Endothelial cell of umbilical vein (primary cell): ENCODE measurements around the gene TAF13. TPM values are rescaled to one million over a fixed set of nuclear protein-coding genes. Genes with fewer than 3 reads are reported as not detected.

Source experiments
- BruUV-seq: library from RNA; stranded (reverse); fragments of 400-500 nt; replicated peaks from 2 replicates; lab custom pipeline; 2021; lab: Mats Ljungman, UMichigan
- CTCF ChIA-PET: fragments of 300-600, 350-600 bp; sonication (Branson Sonifier 250); formaldehyde crosslinking; loops from one replicate; lab custom pipeline; 2021; ENCODE audit warnings: antibody characterized with exemption, inconsistent platforms; lab: Charles Lee
- POLR2A ChIA-PET: fragments of 300-600, 350-600 bp; sonication (Branson Sonifier 250); formaldehyde crosslinking; loops from one replicate; lab custom pipeline; 2021; ENCODE audit warnings: antibody characterized with exemption, inconsistent platforms; lab: Charles Lee
- DNase-seq: peaks from one replicate; pipeline ENCODE4 v3.0.0-alpha.2; 2011; ENCODE audit warnings: low read depth, low spot score
- FAIRE-seq: peaks from 2 replicates; lab custom pipeline; 2011; peaks lifted over from hg19 to GRCh38; lab: Jason Lieb, UNC
- H2AFZ ChIP-seq: 2 replicates; pipeline ENCODE4 v1.6.0; 2012; ENCODE audit warnings: low read depth, low read length, control low read depth, inconsistent platforms
- H3K27ac ChIP-seq: 2 replicates; pipeline ENCODE4 v1.5.1; 2011; ENCODE audit warnings: low read depth, mild to moderate bottlenecking, control low read depth, low read length, moderate library complexity; ENCODE audit not compliant: insufficient read depth
- H3K27me3 ChIP-seq, 2 experiments: 2 replicates each; pipeline versions ENCODE4 v1.6.0 to v1.6.1; 2011; ENCODE audit warnings: low read length in 2 of 2, mixed read lengths in 1 of 2; ENCODE audit not compliant: control insufficient read depth in 2 of 2, insufficient read depth in 2 of 2
- H3K36me3 ChIP-seq, 2 experiments: 2 replicates in 1 of 2; 3 replicates in 1 of 2; pipeline ENCODE4 v1.5.1; 2011; ENCODE audit warnings: low read length in 2 of 2, mild to moderate bottlenecking in 1 of 2, moderate library complexity in 1 of 2; ENCODE audit not compliant: control insufficient read depth in 2 of 2, insufficient read depth in 2 of 2; ENCODE audit errors: extremely low read depth in 1 of 2
- H3K4me1 ChIP-seq: 3 replicates; pipeline ENCODE4 v1.5.1; 2011; ENCODE audit warnings: mild to moderate bottlenecking, low read length; ENCODE audit not compliant: control insufficient read depth, insufficient read depth; ENCODE audit errors: extremely low read depth
- H3K4me2 ChIP-seq: 2 replicates; pipeline ENCODE4 v1.6.1; 2011; ENCODE audit warnings: low read length, control low read depth, mixed read lengths; ENCODE audit not compliant: insufficient read depth
- H3K4me3 ChIP-seq, 3 experiments: fragments of 200-600 bp in 1 of 3; sonication (generic), shearing (Covaris generic) in 1 of 3; replicated peaks in 1 of 3; 2 replicates each; pipeline ENCODE4 v1.5.1; 2011 to 2016; ENCODE audit warnings: control low read depth in 3 of 3, low read length in 3 of 3, mild to moderate bottlenecking in 2 of 3, inconsistent platforms in 1 of 3, low read depth in 1 of 3, moderate library complexity in 1 of 3; ENCODE audit not compliant: insufficient read depth in 1 of 3
- H3K79me2 ChIP-seq: 2 replicates; pipeline ENCODE4 v1.6.0; 2012; ENCODE audit warnings: low read length, inconsistent platforms; ENCODE audit not compliant: control insufficient read depth, insufficient read depth
- H3K9ac ChIP-seq: replicated peaks from 2 replicates; pipeline ENCODE3; 2011; ENCODE audit warnings: low read length, control low read depth; ENCODE audit not compliant: insufficient read depth; ENCODE audit errors: extremely low read depth
- H3K9me1 ChIP-seq: replicated peaks from 3 replicates; pipeline ENCODE4 v1.6.0; 2011; ENCODE audit warnings: mild to moderate bottlenecking, low read length; ENCODE audit not compliant: control insufficient read depth, insufficient read depth; ENCODE audit errors: extremely low read depth
- H3K9me3 ChIP-seq: replicated peaks from 2 replicates; pipeline ENCODE4 v1.5.1; 2012; ENCODE audit warnings: low read length, inconsistent platforms; ENCODE audit not compliant: control insufficient read depth, insufficient read depth
- H4K20me1 ChIP-seq: replicated peaks from 2 replicates; pipeline ENCODE3; 2011; ENCODE audit warnings: mild to moderate bottlenecking, low read length; ENCODE audit not compliant: control insufficient read depth, insufficient read depth; ENCODE audit errors: extremely low read depth
- CTCF ChIP-seq, 2 donors: IDR thresholded peaks; 1 replicate in 1 of 2; 2 replicates in 1 of 2; pipeline ENCODE4 v1.5.1; 2011; ENCODE audit warnings: low read length in 2 of 2, mild to moderate bottlenecking in 2 of 2, moderate library complexity in 2 of 2, control low read depth in 1 of 2, inconsistent platforms in 1 of 2, low read depth in 1 of 2; ENCODE audit not compliant: insufficient read depth in 1 of 2; ENCODE audit errors: extremely low read depth in 1 of 2
- EZH2 ChIP-seq: IDR thresholded peaks from 2 replicates; pipeline ENCODE4 v1.6.1; 2012; ENCODE audit warnings: borderline replicate concordance, low read depth, mild to moderate bottlenecking, moderate library complexity, low read length, inconsistent platforms; ENCODE audit not compliant: severe bottlenecking
- FOS ChIP-seq: IDR thresholded peaks from 2 replicates; pipeline ENCODE4 v1.6.1; 2011; ENCODE audit warnings: mild to moderate bottlenecking, low read length, moderate library complexity, borderline replicate concordance; ENCODE audit not compliant: insufficient read depth
- GATA2 ChIP-seq: IDR thresholded peaks from 2 replicates; pipeline ENCODE4 v1.7.0; 2011; ENCODE audit warnings: low read depth, mild to moderate bottlenecking, moderate library complexity, mixed read lengths, low read length; ENCODE audit not compliant: insufficient read length, insufficient read depth
- JUN ChIP-seq: IDR thresholded peaks from 2 replicates; pipeline ENCODE4 v1.6.1; 2011; ENCODE audit warnings: borderline replicate concordance, low read depth; ENCODE audit not compliant: insufficient read length, insufficient read depth
- MAX ChIP-seq: IDR thresholded peaks from 2 replicates; pipeline ENCODE4 v1.6.1; 2011; ENCODE audit not compliant: insufficient read depth, insufficient read length
- MYC ChIP-seq: IDR thresholded peaks from one replicate; pipeline ENCODE4 v1.6.1; 2011; ENCODE audit warnings: mild to moderate bottlenecking, low read depth, low read length
- POLR2A ChIP-seq: IDR thresholded peaks from 2 replicates; pipeline ENCODE4 v1.6.1; 2012; ENCODE audit warnings: low read depth, mild to moderate bottlenecking, control low read depth, low read length
- dilution Hi-C: fragments of 300-500 bp; cut with MboI; formaldehyde crosslinking; loops from one replicate; pipeline ENCODE4 v1.15.0; 2019; ENCODE audit warnings: low sequenced_read_pairs; ENCODE audit not compliant: extremely low pct_ligation_motif_present
- intact Hi-C: fragments of 100-400 bp; cut with micrococcal nuclease; formaldehyde crosslinking; loops from one replicate; pipeline ENCODE4 v1.10.0; 2022
- polyA plus RNA-seq, 4 experiments: library from polyadenylated mRNA; depleted of rRNA in 3 of 4; stranded (reverse) in 3 of 4; unstranded in 1 of 4; fragments of >200 nt; gene quantifications; 2 replicates each; pipeline versions ENCODE4 v1.2.1 to v1.2.3, GENCODE V29; 2011 to 2012; ENCODE audit warnings: missing spikeins in 1 of 4
- total RNA-seq: library from RNA; stranded (reverse); gene quantifications from 2 replicates; pipeline ENCODE4 v1.2.3, GENCODE V29; 2021

The TAF13 gene
- total and polyA plus RNA-seq, 2 donors (not counting 3 experiments of a cell fraction or from before 2014, with no cell fraction given) = 14.8 to 42.3 TPM

GRCh38 chr1:109024646-109025045, 51.2 kb downstream of the TAF13 start:
- no peak for FAIRE-seq

GRCh38 chr1:109020693-109021257, 55.0 kb downstream of the TAF13 start:
- no peak overlapping the region for H3K9ac ChIP-seq
- no peak overlapping the region for H2AFZ ChIP-seq
- dilution Hi-C loops = no loop called here
- H3K79me2 ChIP-seq = peaks cover 4% of the 10 kb centered on the region
- intact Hi-C loops = no loop called here
- no peak overlapping the region for H3K4me3 ChIP-seq
- CTCF ChIA-PET = interaction anchor here (0.6 to 1.4 kb wide), 5 partner anchors 9 to 92 kb away, joined by 3 to 4 read pairs (median 3); a partner anchor contains a TSS
- H3K4me2 ChIP-seq = no peak overlapping the region
- no TSS peak for BruUV-seq
- no peaks in the 10 kb centered on the region for H3K9me1 ChIP-seq
- peaks cover 0 to 3% of the 10 kb centered on the region in 2 experiments for H3K36me3 ChIP-seq
- no peak overlapping the region for H3K27ac ChIP-seq
- no peaks in the 10 kb centered on the region for H3K27me3 ChIP-seq
- POLR2A ChIA-PET = interaction anchor here (0.6 kb wide), 1 partner anchor 91 kb away, joined by 3 read pairs; no protein-coding TSS in a partner anchor
- H3K4me1 ChIP-seq = no peaks in the 10 kb centered on the region
- H4K20me1 ChIP-seq = no peaks in the 10 kb centered on the region
- TF ChIP-seq GATA2 = no peak
- no peak for TF ChIP-seq MYC
- TF ChIP-seq FOS = no peak
- no peak for TF ChIP-seq POLR2A
- no peak for TF ChIP-seq JUN
- TF ChIP-seq EZH2 = no peak
- TF ChIP-seq CTCF (IDR thresholded peaks at IDR 0.05; ENCODE audit: extremely low read depth in 1 of 2, insufficient read depth in 1 of 2, low read depth in 1 of 2, low read length in 2 of 2) = no peak
- FAIRE-seq = no peak
- no peak for DNase-seq
- no peaks in the 10 kb centered on the region for H3K9me3 ChIP-seq

More at GRCh38 chr1:109024646-109025045, 51.2 kb downstream of the TAF13 start:
- Histone ChIP-seq H3K36me3 (no peaks in the 10 kb centered on the region), H3K9me3 (no peaks in the 10 kb centered on the region), H3K27ac (no peak overlapping the region), H3K9me1 (no peaks in the 10 kb centered on the region), H3K9ac (no peak overlapping the region), H3K27me3 (no peaks in the 10 kb centered on the region), H2AFZ (no peak overlapping the region), H3K4me3 (no peak overlapping the region), H3K4me1 (no peaks in the 10 kb centered on the region), H4K20me1 (no peaks in the 10 kb centered on the region), H3K79me2 (peaks cover 10% of the 10 kb centered on the region), H3K4me2 (no peak overlapping the region)
- ChIA-PET CTCF (no interaction called here), POLR2A (interaction anchor here (0.6 kb wide), 1 partner anchor 22 kb away, joined by 7 read pairs; no protein-coding TSS in a partner anchor)
- BruUV-seq = no TSS peak
- TF ChIP-seq EZH2 = no peak
- no peak for TF ChIP-seq JUN
- no peak for TF ChIP-seq POLR2A
- no peak for TF ChIP-seq FOS
- no peak for TF ChIP-seq MAX
- no peak for TF ChIP-seq GATA2
- intact Hi-C loops (no loop called here), dilution Hi-C loops (no loop called here)
- no peak for DNase-seq
